GM18508 (cell line): ENCODE measurements around the gene PRPS1.
A peak's percentile ranks its signal among the peaks of the same experiment; 100 is the strongest.
"Not testable (repeated sequence)": the region's sequence is repeated elsewhere in the genome, so short reads cannot be mapped to it uniquely, and the experiment has no call there.

Source experiments
- ATAC-seq: cut with Tn5 transposase; IDR thresholded peaks from one replicate; pipeline ENCODE4 v1.9.1; 2021; ENCODE audit warnings: moderate number of reproducible peaks; ENCODE audit not compliant: insufficient read depth, unreplicated experiment

The PRPS1 gene

GRCh38 chrX:107627838-107628661, at the start of gene PRPS1:
Gene PRPS1, plus strand, starts transcription at chrX:107628510. Its CDS starts 119 bp downstream, at chrX:107628629.
- ATAC-seq = peak; percentile 99

- no peak for ATAC-seq
Measured at GRCh38 chrX:107579956-107580355, 48.4 kb upstream of the PRPS1 start.

GRCh38 chrX:107581923-107582322, 46.4 kb upstream of the PRPS1 start:
- ATAC-seq = no peak

- ATAC-seq = no peak
Measured at GRCh38 chrX:107589243-107589642, 39.1 kb upstream of the PRPS1 start.

- no peak for ATAC-seq
Measured at GRCh38 chrX:107596651-107597050, 31.7 kb upstream of the PRPS1 start.

- ATAC-seq = no peak
Measured at GRCh38 chrX:107597264-107597663, 31.0 kb upstream of the PRPS1 start.

GRCh38 chrX:107597791-107598190, 30.5 kb upstream of the PRPS1 start:
- ATAC-seq = no peak

- ATAC-seq = no peak
Measured at GRCh38 chrX:107599450-107599861, 28.9 kb upstream of the PRPS1 start.

- ATAC-seq = no peak
Measured at GRCh38 chrX:107600366-107600765, 27.9 kb upstream of the PRPS1 start.

GRCh38 chrX:107601326-107601725, 27.0 kb upstream of the PRPS1 start:
- no peak for ATAC-seq

GRCh38 chrX:107601759-107602158, 26.6 kb upstream of the PRPS1 start:
- no peak for ATAC-seq

GRCh38 chrX:107602694-107603239, 25.5 kb upstream of the PRPS1 start:
- ATAC-seq = no peak

GRCh38 chrX:107603429-107604159, 24.7 kb upstream of the PRPS1 start:
- ATAC-seq = no peak

GRCh38 chrX:107609061-107609460, 19.2 kb upstream of the PRPS1 start:
- ATAC-seq = not testable (repeated sequence)

GRCh38 chrX:107610667-107611066, 17.6 kb upstream of the PRPS1 start:
- ATAC-seq = no peak

- no peak for ATAC-seq
Measured at GRCh38 chrX:107619885-107620322, 8.4 kb upstream of the PRPS1 start.

GRCh38 chrX:107624893-107625292, 3.4 kb upstream of the PRPS1 start:
- ATAC-seq = no peak

- ATAC-seq = no peak
Measured at GRCh38 chrX:107625739-107626138, 2.6 kb upstream of the PRPS1 start.

GRCh38 chrX:107626481-107626880, 1.8 kb upstream of the PRPS1 start:
- ATAC-seq = no peak

- ATAC-seq = no peak
Measured at GRCh38 chrX:107626916-107627315, 1.4 kb upstream of the PRPS1 start.
